HCT116 (cell line): ENCODE data around the gene AOPEP. TPM values are rescaled to one million over a fixed set of nuclear protein-coding genes. Genes with fewer than 3 reads are reported as not detected.

Source experiments
- ATAC-seq: fragments of 200-7000 bp; cut with Tn5 transposase; 2 replicates; pipeline ENCODE4 v1.9.1; 2020; ENCODE audit warnings: mild to moderate bottlenecking, moderate library complexity
- BruUV-seq: library from RNA; stranded (reverse); fragments of 400-500 nt; replicated peaks from 2 replicates; lab custom pipeline; 2021; lab: Mats Ljungman, UMichigan
- CTCF ChIA-PET: fragments of 300-600 bp; sonication (Branson Sonifier 250); formaldehyde crosslinking; loops from one replicate; lab custom pipeline; 2021; ENCODE audit warnings: antibody characterized with exemption; lab: Charles Lee
- POLR2A ChIA-PET: fragments of 300-600, 350-600 bp; sonication (Branson Sonifier 250); formaldehyde crosslinking; loops from one replicate; lab custom pipeline; 2021; ENCODE audit warnings: antibody characterized with exemption; lab: Charles Lee
- RAD21 ChIA-PET, 2 experiments: fragments of 300-600 bp; sonication (Branson Sonifier 250); formaldehyde crosslinking; loops; one replicate each; lab custom pipeline; 2023; ENCODE audit warnings: low total read pairs in 2 of 2; ENCODE audit not compliant: uncharacterized antibody in 2 of 2, unreplicated experiment in 2 of 2, low non-redundant PET in 1 of 2; lab: Charles Lee
- DNase-seq: peaks from one replicate; pipeline ENCODE4 v3.0.0-alpha.2; 2010; ENCODE audit warnings: low read depth, low spot score
- H2AFZ ChIP-seq: fragments of 200-600 bp; shearing (Covaris generic), sonication (generic); 2 replicates; pipeline ENCODE4 v1.6.1; 2017; ENCODE audit warnings: low read depth, mixed run types, mixed read lengths, antibody characterized with exemption, low read length; ENCODE audit not compliant: poor library complexity, severe bottlenecking
- H3K27ac ChIP-seq: 2 replicates; pipeline ENCODE4 v1.5.1; 2012; ENCODE audit warnings: low read depth, low read length
- H3K27me3 ChIP-seq: fragments of 200-600 bp; sonication (generic); 2 replicates; pipeline ENCODE4 v1.6.1; 2016; ENCODE audit warnings: mixed run types, low read length, mixed read lengths; ENCODE audit not compliant: insufficient read depth
- H3K36me3 ChIP-seq, 2 experiments: fragments of 200-500 bp in 1 of 2; fragments of 200-600 bp in 1 of 2; sonication (Bioruptor generic) in 1 of 2; sonication (generic) in 1 of 2; 2 replicates each; pipeline versions ENCODE4 v1.5.1 to v1.6.1; 2014 to 2016; ENCODE audit warnings: low read length in 2 of 2, inconsistent platforms in 1 of 2, mixed read lengths in 1 of 2, mixed run types in 1 of 2; ENCODE audit not compliant: insufficient read depth in 2 of 2, control insufficient read depth in 1 of 2
- H3K4me1 ChIP-seq, 2 experiments: fragments of 200-600 bp in 1 of 2; sonication (generic) in 1 of 2; 2 replicates each; pipeline versions ENCODE4 v1.5.1 to v1.6.1; 2012 to 2017; ENCODE audit warnings: low read length in 2 of 2, inconsistent platforms in 1 of 2, mild to moderate bottlenecking in 1 of 2, mixed read lengths in 1 of 2, mixed run types in 1 of 2, moderate library complexity in 1 of 2; ENCODE audit not compliant: insufficient read depth in 2 of 2, control insufficient read depth in 1 of 2
- H3K4me2 ChIP-seq: fragments of 200-600 bp; sonication (generic); 2 replicates; pipeline ENCODE4 v1.6.1; 2017; ENCODE audit warnings: mixed run types, low read length, mixed read lengths
- H3K4me3 ChIP-seq, 2 experiments: fragments of 200-600 bp in 1 of 2; sonication (generic) in 1 of 2; replicated peaks in 1 of 2; 2 replicates each; pipeline ENCODE4 v1.5.1; 2011 to 2016; ENCODE audit warnings: low read length in 2 of 2, control low read depth in 1 of 2, low read depth in 1 of 2, mild to moderate bottlenecking in 1 of 2, mixed read lengths in 1 of 2, mixed run types in 1 of 2
- H3K79me2 ChIP-seq: fragments of 200-600 bp; sonication (generic); 2 replicates; pipeline ENCODE4 v1.6.1; 2017; ENCODE audit warnings: mild to moderate bottlenecking, mixed run types, low read length, moderate library complexity, mixed read lengths; ENCODE audit not compliant: insufficient read depth
- H3K9ac ChIP-seq: fragments of 200-600 bp; sonication (generic); 2 replicates; pipeline ENCODE4 v1.6.1; 2016; ENCODE audit warnings: low read length, mixed read lengths
- H3K9me2 ChIP-seq: fragments of 200-600 bp; sonication (generic), shearing (Covaris generic); 2 replicates; pipeline ENCODE4 v1.6.1; 2017; ENCODE audit warnings: mixed run types, mild to moderate bottlenecking, moderate library complexity; ENCODE audit not compliant: insufficient read depth
- H3K9me3 ChIP-seq, 2 experiments: fragments of 200-500 bp in 1 of 2; fragments of 200-600 bp in 1 of 2; sonication (Bioruptor generic) in 1 of 2; sonication (generic) in 1 of 2; 2 replicates each; pipeline ENCODE4 v1.6.1; 2014 to 2017; ENCODE audit warnings: low read length in 2 of 2, mixed read lengths in 2 of 2, inconsistent platforms in 1 of 2, low read depth in 1 of 2, mild to moderate bottlenecking in 1 of 2, mixed run types in 1 of 2, moderate library complexity in 1 of 2; ENCODE audit not compliant: control insufficient read depth in 1 of 2, insufficient read depth in 1 of 2
- H4K20me1 ChIP-seq: fragments of 200-600 bp; sonication (generic), shearing (Covaris generic); 2 replicates; pipeline ENCODE4 v1.6.1; 2017; ENCODE audit warnings: mixed run types, mild to moderate bottlenecking, moderate library complexity; ENCODE audit not compliant: insufficient read depth
- EGR1 ChIP-seq: IDR thresholded peaks from 2 replicates; pipeline ENCODE4 v1.6.1; 2012; ENCODE audit warnings: low read depth
- ELF1 ChIP-seq: IDR thresholded peaks from 2 replicates; pipeline ENCODE4 v1.6.1; 2012; ENCODE audit warnings: low read depth, borderline replicate concordance
- FOSL1 ChIP-seq: IDR thresholded peaks from 2 replicates; pipeline ENCODE4 v1.6.1; 2012; ENCODE audit warnings: low read depth
- intact Hi-C: fragments of 100-400 bp; cut with micrococcal nuclease; formaldehyde crosslinking; loops from 2 replicates; pipeline ENCODE4 v1.10.0; 2022
- total RNA-seq: library from RNA; stranded (reverse); gene quantifications from one replicate; pipeline ENCODE4 v1.2.1, GENCODE V29; 2021; ENCODE audit not compliant: unreplicated experiment
- TF ChIP-seq, protein P1 (sequence below): IDR thresholded peaks from 2 replicates; pipeline ENCODE4 v1.6.1; 2012; ENCODE audit warnings: low read depth
- TF ChIP-seq, protein P2 (sequence below): IDR thresholded peaks from 2 replicates; pipeline ENCODE4 v1.6.1; 2012
- TF ChIP-seq, protein P3 (sequence below): IDR thresholded peaks from 2 replicates; pipeline ENCODE4 v1.6.1; 2011; ENCODE audit warnings: mild to moderate bottlenecking, low read length, moderate library complexity; ENCODE audit not compliant: insufficient replicate concordance; ENCODE audit errors: extremely low read depth

AOPEP gene
- total RNA-seq, 1 experiment from 2014 or later, result 15.1 TPM

DNA sequence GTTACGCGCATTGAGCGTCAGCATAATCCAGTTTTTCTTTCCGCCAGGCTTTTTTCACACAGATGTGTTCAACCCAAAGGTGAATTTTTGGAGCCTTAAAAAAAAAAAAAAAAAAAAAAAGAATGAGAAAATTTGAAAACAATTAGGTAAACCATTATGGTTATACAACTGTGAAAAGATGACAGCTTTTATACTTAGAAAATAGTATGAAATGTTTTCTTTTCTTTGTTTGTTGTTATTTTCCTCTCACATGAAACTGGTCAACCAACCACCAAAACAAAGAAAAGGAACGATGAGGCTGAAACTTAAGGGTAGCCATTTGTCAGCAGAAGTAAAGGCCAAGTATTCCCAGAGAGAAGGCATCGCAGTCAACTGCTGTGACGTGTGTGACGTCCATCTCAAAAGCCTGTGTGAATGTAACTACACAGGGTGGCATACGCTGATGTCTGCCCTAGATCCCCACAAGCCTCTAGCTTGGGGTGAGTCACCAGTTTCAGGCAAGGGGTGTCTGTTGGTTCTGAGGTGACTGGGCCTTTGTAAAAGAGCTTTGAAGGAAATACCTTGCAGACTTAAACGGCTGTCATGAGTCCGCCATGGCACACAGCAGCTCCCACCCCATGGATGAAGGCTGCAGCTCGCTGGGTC is 182.9 kb downstream of the AOPEP start:
- BruUV-seq, result no TSS peak
- DNase-seq (no peak), ATAC-seq (no peak)
- Histone ChIP-seq H3K27me3 (no peaks in the 10 kb centered on the region), H4K20me1 (no peaks in the 10 kb centered on the region), H3K36me3 (no peaks in the 10 kb centered on the region), H3K4me1 (peaks cover 39 to 49% of the 10 kb centered on the region in 2 experiments), H3K27ac (no peak overlapping the region), H3K79me2 (no peaks in the 10 kb centered on the region), H3K9ac (no peak overlapping the region), H3K9me3 (no peaks in the 10 kb centered on the region), H3K9me2 (no peaks in the 10 kb centered on the region), H3K4me2 (no peak overlapping the region), H2AFZ (no peak overlapping the region), H3K4me3 (no peak overlapping the region)
- ChIA-PET POLR2A (no interaction called here), RAD21 (no interaction called here), CTCF (no interaction called here)
- TF ChIP-seq FOSL1, result no peak
- TF ChIP-seq, protein P1, sequence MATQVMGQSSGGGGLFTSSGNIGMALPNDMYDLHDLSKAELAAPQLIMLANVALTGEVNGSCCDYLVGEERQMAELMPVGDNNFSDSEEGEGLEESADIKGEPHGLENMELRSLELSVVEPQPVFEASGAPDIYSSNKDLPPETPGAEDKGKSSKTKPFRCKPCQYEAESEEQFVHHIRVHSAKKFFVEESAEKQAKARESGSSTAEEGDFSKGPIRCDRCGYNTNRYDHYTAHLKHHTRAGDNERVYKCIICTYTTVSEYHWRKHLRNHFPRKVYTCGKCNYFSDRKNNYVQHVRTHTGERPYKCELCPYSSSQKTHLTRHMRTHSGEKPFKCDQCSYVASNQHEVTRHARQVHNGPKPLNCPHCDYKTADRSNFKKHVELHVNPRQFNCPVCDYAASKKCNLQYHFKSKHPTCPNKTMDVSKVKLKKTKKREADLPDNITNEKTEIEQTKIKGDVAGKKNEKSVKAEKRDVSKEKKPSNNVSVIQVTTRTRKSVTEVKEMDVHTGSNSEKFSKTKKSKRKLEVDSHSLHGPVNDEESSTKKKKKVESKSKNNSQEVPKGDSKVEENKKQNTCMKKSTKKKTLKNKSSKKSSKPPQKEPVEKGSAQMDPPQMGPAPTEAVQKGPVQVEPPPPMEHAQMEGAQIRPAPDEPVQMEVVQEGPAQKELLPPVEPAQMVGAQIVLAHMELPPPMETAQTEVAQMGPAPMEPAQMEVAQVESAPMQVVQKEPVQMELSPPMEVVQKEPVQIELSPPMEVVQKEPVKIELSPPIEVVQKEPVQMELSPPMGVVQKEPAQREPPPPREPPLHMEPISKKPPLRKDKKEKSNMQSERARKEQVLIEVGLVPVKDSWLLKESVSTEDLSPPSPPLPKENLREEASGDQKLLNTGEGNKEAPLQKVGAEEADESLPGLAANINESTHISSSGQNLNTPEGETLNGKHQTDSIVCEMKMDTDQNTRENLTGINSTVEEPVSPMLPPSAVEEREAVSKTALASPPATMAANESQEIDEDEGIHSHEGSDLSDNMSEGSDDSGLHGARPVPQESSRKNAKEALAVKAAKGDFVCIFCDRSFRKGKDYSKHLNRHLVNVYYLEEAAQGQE, result no peak
- TF ChIP-seq EGR1, result no peak
- TF ChIP-seq, protein P2, sequence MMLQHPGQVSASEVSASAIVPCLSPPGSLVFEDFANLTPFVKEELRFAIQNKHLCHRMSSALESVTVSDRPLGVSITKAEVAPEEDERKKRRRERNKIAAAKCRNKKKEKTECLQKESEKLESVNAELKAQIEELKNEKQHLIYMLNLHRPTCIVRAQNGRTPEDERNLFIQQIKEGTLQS, result no peak
- TF ChIP-seq, protein P3, sequence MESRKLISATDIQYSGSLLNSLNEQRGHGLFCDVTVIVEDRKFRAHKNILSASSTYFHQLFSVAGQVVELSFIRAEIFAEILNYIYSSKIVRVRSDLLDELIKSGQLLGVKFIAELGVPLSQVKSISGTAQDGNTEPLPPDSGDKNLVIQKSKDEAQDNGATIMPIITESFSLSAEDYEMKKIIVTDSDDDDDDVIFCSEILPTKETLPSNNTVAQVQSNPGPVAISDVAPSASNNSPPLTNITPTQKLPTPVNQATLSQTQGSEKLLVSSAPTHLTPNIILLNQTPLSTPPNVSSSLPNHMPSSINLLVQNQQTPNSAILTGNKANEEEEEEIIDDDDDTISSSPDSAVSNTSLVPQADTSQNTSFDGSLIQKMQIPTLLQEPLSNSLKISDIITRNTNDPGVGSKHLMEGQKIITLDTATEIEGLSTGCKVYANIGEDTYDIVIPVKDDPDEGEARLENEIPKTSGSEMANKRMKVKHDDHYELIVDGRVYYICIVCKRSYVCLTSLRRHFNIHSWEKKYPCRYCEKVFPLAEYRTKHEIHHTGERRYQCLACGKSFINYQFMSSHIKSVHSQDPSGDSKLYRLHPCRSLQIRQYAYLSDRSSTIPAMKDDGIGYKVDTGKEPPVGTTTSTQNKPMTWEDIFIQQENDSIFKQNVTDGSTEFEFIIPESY, result no peak
- TF ChIP-seq ELF1, result no peak
- intact Hi-C loops, result loop anchor here (10.0 kb wide), 1 partner anchor 65 kb away; no protein-coding TSS in a partner anchor
